Measurements from ENCODE around the gene COL26A1.

Gene COL26A1

GRCh38 chr7:101575721-101576120 lies 213.0 kb downstream of the COL26A1 start:
- no peak for DNase-seq (ENCODE audit: low spot score)

- DNase-seq (ENCODE audit: low spot score) = no peak
Observed at GRCh38 chr7:101576998-101577397, 214.3 kb downstream of the COL26A1 start.

GRCh38 chr7:101578552-101578951 lies 215.9 kb downstream of the COL26A1 start:
- no peak for DNase-seq (ENCODE audit: low spot score)

GRCh38 chr7:101580596-101580995 lies 217.9 kb downstream of the COL26A1 start:
- DNase-seq (ENCODE audit: low spot score) = no peak

- DNase-seq (ENCODE audit: low spot score) = no peak
Observed at GRCh38 chr7:101581891-101582290, 219.2 kb downstream of the COL26A1 start.

- DNase-seq (ENCODE audit: low spot score) = no peak
Observed at GRCh38 chr7:101582971-101583370, 220.3 kb downstream of the COL26A1 start.

- DNase-seq (ENCODE audit: low spot score) = peak; percentile 62
Observed at GRCh38 chr7:101586078-101586905, 223.6 kb downstream of the COL26A1 start.

- no peak for DNase-seq (ENCODE audit: low spot score)
Observed at GRCh38 chr7:101586906-101587677, 224.4 kb downstream of the COL26A1 start.

- peak; percentile 50 for DNase-seq (ENCODE audit: low spot score)
Observed at GRCh38 chr7:101588131-101588935, 225.7 kb downstream of the COL26A1 start.

- no peak for DNase-seq (ENCODE audit: low spot score)
Observed at GRCh38 chr7:101589052-101589451, 226.4 kb downstream of the COL26A1 start.

GRCh38 chr7:101589976-101590662 lies 227.4 kb downstream of the COL26A1 start:
- no peak for DNase-seq (ENCODE audit: low spot score)

GRCh38 chr7:101590663-101591435 lies 228.2 kb downstream of the COL26A1 start:
- no peak for DNase-seq (ENCODE audit: low spot score)

- no peak for DNase-seq (ENCODE audit: low spot score)
Observed at GRCh38 chr7:101591504-101591903, 228.8 kb downstream of the COL26A1 start.

GRCh38 chr7:101593556-101593955 lies 230.9 kb downstream of the COL26A1 start:
- no peak for DNase-seq (ENCODE audit: low spot score)

GRCh38 chr7:101594790-101595189 lies 232.1 kb downstream of the COL26A1 start:
- no peak for DNase-seq (ENCODE audit: low spot score)

GRCh38 chr7:101595246-101595645 lies 232.6 kb downstream of the COL26A1 start:
- no peak for DNase-seq (ENCODE audit: low spot score)

- no peak for DNase-seq (ENCODE audit: low spot score)
Observed at GRCh38 chr7:101595766-101596537, 233.3 kb downstream of the COL26A1 start.

- no peak for DNase-seq (ENCODE audit: low spot score)
Observed at GRCh38 chr7:101596898-101597297, 234.2 kb downstream of the COL26A1 start.

GRCh38 chr7:101597941-101598340 lies 235.3 kb downstream of the COL26A1 start:
- no peak for DNase-seq (ENCODE audit: low spot score)

- DNase-seq (ENCODE audit: low spot score) = no peak
Observed at GRCh38 chr7:101598422-101598985, 235.8 kb downstream of the COL26A1 start.

Measured in HuH-7 (cell line).